Heart right ventricle (tissue), 16 donors: Measurements from ENCODE around the gene RNF213. TPM values are rescaled to one million over a fixed set of nuclear protein-coding genes. Genes with fewer than 3 reads are reported as not detected.

ENCODE experiments used
- ATAC-seq, 8 donors: fragments of 200-7000 bp; cut with Tn5 transposase; one replicate each; pipeline ENCODE4 v1.9.1; 2020; ENCODE audit warnings: mild to moderate bottlenecking in 8 of 8, moderate library complexity in 8 of 8, moderate number of reproducible peaks in 1 of 8
- DNase-seq, 2 donors: peaks; one replicate each; pipeline ENCODE4 v3.0.0-alpha.2; 2020
- H3K27ac ChIP-seq, 10 donors: fragments of 200-600 bp; sonication (generic) in 2 of 10; one replicate each; pipeline versions ENCODE4 v1.5.0 to v1.8.0; 2020 to 2022; ENCODE audit warnings: mild to moderate bottlenecking in 3 of 10
- H3K27me3 ChIP-seq, 7 donors: fragments of 200-600 bp; one replicate each; pipeline ENCODE4 v1.8.0; 2021 to 2022; ENCODE audit warnings: mild to moderate bottlenecking in 2 of 7
- H3K36me3 ChIP-seq, 9 donors: fragments of 200-600 bp; sonication (generic) in 1 of 9; one replicate each; pipeline versions ENCODE4 v1.5.0 to v1.8.0; 2020 to 2022; ENCODE audit warnings: mild to moderate bottlenecking in 2 of 9
- H3K4me1 ChIP-seq, 9 donors: fragments of 200-600 bp; sonication (generic) in 1 of 9; one replicate each; pipeline versions ENCODE4 v1.5.0 to v1.8.0; 2020 to 2022; ENCODE audit warnings: mild to moderate bottlenecking in 4 of 9
- H3K4me3 ChIP-seq, 10 donors: fragments of 200-600 bp; sonication (generic) in 2 of 10; one replicate each; pipeline versions ENCODE4 v1.5.0 to v1.8.0; 2020 to 2022; ENCODE audit warnings: mild to moderate bottlenecking in 7 of 10, moderate library complexity in 2 of 10
- H3K9me3 ChIP-seq, 11 donors: fragments of 200-600 bp in 10 of 11; sonication (generic) in 2 of 11; one replicate each; pipeline versions ENCODE4 v1.5.0 to v1.8.0; 2013 to 2022; ENCODE audit warnings: mild to moderate bottlenecking in 2 of 11, control low read depth in 1 of 11, moderate library complexity in 1 of 11
- CTCF ChIP-seq, 9 donors: fragments of 200-600 bp; sonication (generic) in 2 of 9; IDR thresholded peaks; one replicate each; pipeline versions ENCODE4 v1.5.0 to v1.8.0; 2021 to 2022; ENCODE audit warnings: antibody characterized with exemption in 9 of 9, mild to moderate bottlenecking in 5 of 9, moderate library complexity in 1 of 9
- WGBS, 2 donors: extraction: QIAGEN DNeasy Blood & Tissue Kit; methylation state at CpG; one replicate each; pipeline ENCODE4 v1.1.7; 2013; ENCODE audit warnings: inconsistent platforms in 1 of 2; 5-methylcytosine and 5-hydroxymethylcytosine counted together
- intact Hi-C, 10 donors: fragments of 100-400 bp; cut with DNase I; formaldehyde crosslinking; loops; one replicate each; pipeline versions ENCODE4 v1.11.1 to v1.14.2; 2022
- polyA plus RNA-seq, 2 donors: library from polyadenylated mRNA; stranded (reverse); fragments of 200-250 nt; gene quantifications; one replicate each; pipeline ENCODE4 v1.2.3, GENCODE V29; 2013
- total RNA-seq, 10 donors: library from RNA; stranded (reverse); fragmentation: NEBNext Ultra II Directional in 3 of 10; extraction: Animal tissue kit (Norgen Biotek cat#: 25700) in 3 of 10; gene quantifications; one replicate each; pipeline versions ENCODE4 v1.2.1 to v1.2.4, GENCODE V29; 2021 to 2023
- donor health status: Arrhythmogenic right ventricular cardiomyopathy.
- donor health status: ischemic (EF 13 %, LVEDD 7.1; RV severe dilation, severe dysfunction).
- donor health status: healthy with polysubstance abuse.
- donor health status: DM: no; HTN: yes; CAD: no.
- donor health status: DM: no; HTN: no; CAD: no.
- donor health status: ischemic (EF 25% LVEDD 6.9; RV normal size, moderate dysfunction).
- donor health status: ischemic (EF 25% LVEDD 5.7; RV mildly dilated, moderate dysfunction).
- donor health status: healthy.
- donor health status: DM: yes; HTN: yes; CAD: no.
- donor health status: Ischemic cardiomyopathy.
- donor health status: ischemic (EF 35%, LVEDD 5.7; RV mildly dilated, moderate dysfunction).
- donor health status: nonischemic (EF 11% LVEDD 7.7; RV severe dilation, severe dysfunction).
- donor health status: DM: yes; HTN: yes; CAD: no.
- donor health status: PGD.
- donor health status: ischemic (EF 29% LVEDD 5.4; RV normal size, mild dysfunction).
- donor health status: nonischemic (EF 23%, LVEDD 6.1; RV moderate dilation, normal function).

RNF213 gene
- total and polyA plus RNA-seq, 12 donors: 13.1 to 97.0 (median 31.7) TPM

GRCh38 chr17:80423536-80424225, 163.0 kb downstream of the RNF213 start:
- H3K27me3 ChIP-seq: no peaks in the 10 kb centered on the region
- no peak overlapping the region for H3K27ac ChIP-seq
- no peak for TF ChIP-seq CTCF (IDR thresholded peaks at IDR 0.05)
- intact Hi-C loops: loop anchor here in 3 of 10 donors (2.0 to 10.0 kb wide), 3 partner anchors 441 to 557 kb away; no protein-coding TSS in a partner anchor
- H3K4me3 ChIP-seq: no peak overlapping the region
- 83 to 86% methylated on average over 13 of the region's 13 CpGs for WGBS, 2 donors
- ATAC-seq (peak in 1 of 8 donors; percentile 2), DNase-seq (no peak)
- no peaks in the 10 kb centered on the region for H3K9me3 ChIP-seq
- H3K36me3 ChIP-seq: peaks cover 0 to 20% (median 0%) of the 10 kb centered on the region in 9 donors
- H3K4me1 ChIP-seq: peaks cover 0 to 25% (median 11%) of the 10 kb centered on the region in 9 donors

GRCh38 chr17:80424261-80424660, 163.6 kb downstream of the RNF213 start:
- peaks cover 0 to 25% (median 11%) of the 10 kb centered on the region in 9 donors for H3K4me1 ChIP-seq
- no peak overlapping the region for H3K4me3 ChIP-seq
- ATAC-seq (no peak), DNase-seq (no peak)
- H3K27ac ChIP-seq: no peak overlapping the region
- no peak for TF ChIP-seq CTCF (IDR thresholded peaks at IDR 0.05)
- H3K36me3 ChIP-seq: peaks cover 0 to 25% (median 0%) of the 10 kb centered on the region in 9 donors
- 87 to 92% methylated on average over 8 of the region's 8 CpGs for WGBS, 2 donors
- no peaks in the 10 kb centered on the region for H3K9me3 ChIP-seq
- intact Hi-C loops: loop anchor here in 3 of 10 donors (2.0 to 10.0 kb wide), 3 partner anchors 441 to 557 kb away; no protein-coding TSS in a partner anchor
- H3K27me3 ChIP-seq: no peaks in the 10 kb centered on the region

GRCh38 chr17:80424878-80425765, 164.5 kb downstream of the RNF213 start:
- no peak for DNase-seq
- H3K9me3 ChIP-seq: no peaks in the 10 kb centered on the region
- H3K4me3 ChIP-seq: no peak overlapping the region
- H3K27ac ChIP-seq: no peak overlapping the region
- H3K27me3 ChIP-seq: no peaks in the 10 kb centered on the region
- H3K36me3 ChIP-seq: peaks cover 0 to 27% (median 0%) of the 10 kb centered on the region in 9 donors
- no peak for TF ChIP-seq CTCF (IDR thresholded peaks at IDR 0.05)
- no peak for ATAC-seq
- H3K4me1 ChIP-seq: peaks cover 0 to 25% (median 11%) of the 10 kb centered on the region in 9 donors
- intact Hi-C loops: loop anchor here in 8 of 10 donors (2.0 to 10.0 kb wide), 7 partner anchors 147 to 557 kb away; no protein-coding TSS in a partner anchor
- WGBS, 2 donors: 79 to 80% methylated on average over 27 of the region's 27 CpGs

GRCh38 chr17:80425835-80426426, 165.3 kb downstream of the RNF213 start:
- H3K4me3 ChIP-seq: no peak overlapping the region
- no peak for TF ChIP-seq CTCF (IDR thresholded peaks at IDR 0.05)
- H3K36me3 ChIP-seq: peaks cover 0 to 29% (median 0%) of the 10 kb centered on the region in 9 donors
- no peak overlapping the region for H3K27ac ChIP-seq
- DNase-seq: no peak
- no peak for ATAC-seq
- peaks cover 0 to 25% (median 11%) of the 10 kb centered on the region in 9 donors for H3K4me1 ChIP-seq
- intact Hi-C loops: loop anchor here in 9 of 10 donors (2.0 to 10.0 kb wide), 8 partner anchors 146 to 556 kb away; no protein-coding TSS in a partner anchor
- H3K27me3 ChIP-seq: no peaks in the 10 kb centered on the region
- no peaks in the 10 kb centered on the region for H3K9me3 ChIP-seq
- 86 to 89% methylated on average over 9 of the region's 9 CpGs for WGBS, 2 donors
